ENCODE results near the gene ZNF441. TPM values are rescaled to one million over a fixed set of nuclear protein-coding genes. Genes with fewer than 3 reads are reported as not detected.

Gene ZNF441
- polyA plus RNA-seq, 3 donors = 0.48 to 1.0 (median 0.95) TPM

DNA sequence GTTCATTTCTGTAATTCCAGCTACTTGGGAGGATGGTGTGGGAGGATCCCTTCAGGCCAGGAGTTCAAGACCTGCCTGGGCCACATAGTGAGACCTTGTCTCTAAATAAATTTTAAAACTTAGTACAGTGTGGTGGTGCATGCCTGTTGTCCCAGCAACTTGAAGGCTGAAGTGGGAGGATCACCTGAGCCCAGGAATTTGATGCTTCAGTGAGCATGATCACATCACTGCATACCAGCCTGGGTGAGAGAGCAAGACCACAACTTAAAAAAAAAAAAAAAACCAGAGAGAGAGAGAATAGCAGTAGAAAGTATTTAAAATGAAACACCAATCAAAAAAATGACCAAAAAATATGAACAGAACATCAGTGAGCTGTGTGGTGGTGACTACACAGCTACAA, 20.9 kb upstream of the ZNF441 start:
- no peaks in the 10 kb centered on the region for H3K79me2 ChIP-seq (ENCODE audit: insufficient read depth, low read length)
- no peak overlapping the region for H3K27ac ChIP-seq (ENCODE audit: low read depth in 1 of 2, low read length in 2 of 2)
- no peak overlapping the region for H3K4me2 ChIP-seq (replicated peaks; ENCODE audit: extremely low read depth, low read length, poor library complexity, severe bottlenecking)
- TF ChIP-seq, protein P1, sequence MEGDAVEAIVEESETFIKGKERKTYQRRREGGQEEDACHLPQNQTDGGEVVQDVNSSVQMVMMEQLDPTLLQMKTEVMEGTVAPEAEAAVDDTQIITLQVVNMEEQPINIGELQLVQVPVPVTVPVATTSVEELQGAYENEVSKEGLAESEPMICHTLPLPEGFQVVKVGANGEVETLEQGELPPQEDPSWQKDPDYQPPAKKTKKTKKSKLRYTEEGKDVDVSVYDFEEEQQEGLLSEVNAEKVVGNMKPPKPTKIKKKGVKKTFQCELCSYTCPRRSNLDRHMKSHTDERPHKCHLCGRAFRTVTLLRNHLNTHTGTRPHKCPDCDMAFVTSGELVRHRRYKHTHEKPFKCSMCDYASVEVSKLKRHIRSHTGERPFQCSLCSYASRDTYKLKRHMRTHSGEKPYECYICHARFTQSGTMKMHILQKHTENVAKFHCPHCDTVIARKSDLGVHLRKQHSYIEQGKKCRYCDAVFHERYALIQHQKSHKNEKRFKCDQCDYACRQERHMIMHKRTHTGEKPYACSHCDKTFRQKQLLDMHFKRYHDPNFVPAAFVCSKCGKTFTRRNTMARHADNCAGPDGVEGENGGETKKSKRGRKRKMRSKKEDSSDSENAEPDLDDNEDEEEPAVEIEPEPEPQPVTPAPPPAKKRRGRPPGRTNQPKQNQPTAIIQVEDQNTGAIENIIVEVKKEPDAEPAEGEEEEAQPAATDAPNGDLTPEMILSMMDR (IDR thresholded peaks at IDR 0.05) = no peak
- no peak overlapping the region for H3K27ac Mint-ChIP-seq
- H3K27me3 Mint-ChIP-seq (ENCODE audit: low read depth in 3 of 3) = peaks cover 1 to 8% (median 3%) of the 10 kb centered on the region in 3 donors
- H2AFZ ChIP-seq (ENCODE audit: insufficient read depth, low read depth, low read length, poor library complexity, severe bottlenecking) = no peak overlapping the region
- H3K4me1 Mint-ChIP-seq = no peaks in the 10 kb centered on the region
- H3K9me3 ChIP-seq (replicated peaks in 1 of 2; ENCODE audit: control insufficient read depth in 1 of 2, insufficient read depth in 1 of 2, low read length in 2 of 2) = peaks cover 9 to 27% of the 10 kb centered on the region in 2 donors
- intact Hi-C loops (cut with micrococcal nuclease) = no loop called here
- H3K4me1 ChIP-seq (ENCODE audit: control insufficient read depth in 1 of 2, insufficient read depth in 2 of 2, low read length in 2 of 2) = no peaks in the 10 kb centered on the region
- no peak for DNase-seq
- H3K4me3 ChIP-seq (replicated peaks in 1 of 3; ENCODE audit: low read depth in 2 of 3, low read length in 3 of 3) = no peak overlapping the region
- H3K36me3 Mint-ChIP-seq = no peaks in the 10 kb centered on the region
- no peaks in the 10 kb centered on the region for H3K27me3 ChIP-seq (ENCODE audit: control insufficient read depth in 2 of 2, insufficient read depth in 2 of 2, low read length in 2 of 2)
- H3K9me3 Mint-ChIP-seq = peaks cover 11 to 46% (median 42%) of the 10 kb centered on the region in 7 donors
- no peaks in the 10 kb centered on the region for H4K20me1 ChIP-seq (ENCODE audit: insufficient read depth, low read length)
- no peaks in the 10 kb centered on the region for H3K36me3 ChIP-seq (replicated peaks in 1 of 2; ENCODE audit: control insufficient read depth in 1 of 2, insufficient read depth in 2 of 2, low read length in 2 of 2)
- no peak overlapping the region for H3K9ac ChIP-seq (ENCODE audit: insufficient read depth, low read length, poor library complexity, severe bottlenecking)
- no peak overlapping the region for H3K4me3 Mint-ChIP-seq

DNA sequence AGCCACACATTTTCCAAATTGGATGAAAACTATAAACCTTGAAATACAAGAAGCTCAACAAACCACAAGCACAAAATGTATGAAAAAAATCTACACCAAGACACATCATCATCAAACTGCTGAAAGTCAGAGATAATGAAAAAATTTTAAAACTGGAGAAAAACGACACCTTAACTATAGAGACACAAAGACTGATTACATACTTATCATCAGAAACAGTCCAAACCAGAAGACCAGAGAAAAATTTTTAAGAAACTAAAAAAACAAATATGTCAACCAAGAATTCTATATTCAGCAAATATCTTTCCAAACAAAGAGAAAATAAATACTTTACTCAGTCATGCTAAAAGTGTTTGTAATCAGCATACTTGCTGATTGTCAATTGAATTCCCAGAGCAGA, 19.5 kb upstream of the ZNF441 start:
- no CpG with 5 or more reads among the region's 1 CpG for WGBS (ENCODE audit: insufficient coverage)
- Mint-ChIP-seq H3K4me1 (no peaks in the 10 kb centered on the region), H3K27ac (no peak overlapping the region), H3K27me3 (ENCODE audit: low read depth in 3 of 3) (peaks cover 2 to 8% (median 3%) of the 10 kb centered on the region in 3 donors), H3K9me3 (peaks cover 19 to 57% (median 46%) of the 10 kb centered on the region in 7 donors), H3K36me3 (no peaks in the 10 kb centered on the region), H3K4me3 (no peak overlapping the region)
- no peak overlapping the region for H3K4me3 ChIP-seq (replicated peaks in 1 of 3; ENCODE audit: low read depth in 2 of 3, low read length in 3 of 3)
- no peak overlapping the region for H2AFZ ChIP-seq (ENCODE audit: insufficient read depth, low read depth, low read length, poor library complexity, severe bottlenecking)
- no peak overlapping the region for H3K4me2 ChIP-seq (replicated peaks; ENCODE audit: extremely low read depth, low read length, poor library complexity, severe bottlenecking)
- DNase-seq = no peak
- H3K9me3 ChIP-seq (replicated peaks in 1 of 2; ENCODE audit: control insufficient read depth in 1 of 2, insufficient read depth in 1 of 2, low read length in 2 of 2) = peaks cover 9 to 27% of the 10 kb centered on the region in 2 donors
- H3K4me1 ChIP-seq (ENCODE audit: control insufficient read depth in 1 of 2, insufficient read depth in 2 of 2, low read length in 2 of 2) = no peaks in the 10 kb centered on the region
- H3K27ac ChIP-seq (ENCODE audit: low read depth in 1 of 2, low read length in 2 of 2) = no peak overlapping the region
- H3K27me3 ChIP-seq (ENCODE audit: control insufficient read depth in 2 of 2, insufficient read depth in 2 of 2, low read length in 2 of 2) = no peaks in the 10 kb centered on the region
- H3K79me2 ChIP-seq (ENCODE audit: insufficient read depth, low read length) = no peaks in the 10 kb centered on the region
- no peak overlapping the region for H3K9ac ChIP-seq (ENCODE audit: insufficient read depth, low read length, poor library complexity, severe bottlenecking)
- no peaks in the 10 kb centered on the region for H4K20me1 ChIP-seq (ENCODE audit: insufficient read depth, low read length)
- TF ChIP-seq, protein P1 (IDR thresholded peaks at IDR 0.05) = no peak
- intact Hi-C loops (cut with micrococcal nuclease) = no loop called here
- no peaks in the 10 kb centered on the region for H3K36me3 ChIP-seq (replicated peaks in 1 of 2; ENCODE audit: control insufficient read depth in 1 of 2, insufficient read depth in 2 of 2, low read length in 2 of 2)

Data from CD14-positive monocyte (primary cell).